ENCODE data around the gene IQGAP2.

IQGAP2 gene

DNA sequence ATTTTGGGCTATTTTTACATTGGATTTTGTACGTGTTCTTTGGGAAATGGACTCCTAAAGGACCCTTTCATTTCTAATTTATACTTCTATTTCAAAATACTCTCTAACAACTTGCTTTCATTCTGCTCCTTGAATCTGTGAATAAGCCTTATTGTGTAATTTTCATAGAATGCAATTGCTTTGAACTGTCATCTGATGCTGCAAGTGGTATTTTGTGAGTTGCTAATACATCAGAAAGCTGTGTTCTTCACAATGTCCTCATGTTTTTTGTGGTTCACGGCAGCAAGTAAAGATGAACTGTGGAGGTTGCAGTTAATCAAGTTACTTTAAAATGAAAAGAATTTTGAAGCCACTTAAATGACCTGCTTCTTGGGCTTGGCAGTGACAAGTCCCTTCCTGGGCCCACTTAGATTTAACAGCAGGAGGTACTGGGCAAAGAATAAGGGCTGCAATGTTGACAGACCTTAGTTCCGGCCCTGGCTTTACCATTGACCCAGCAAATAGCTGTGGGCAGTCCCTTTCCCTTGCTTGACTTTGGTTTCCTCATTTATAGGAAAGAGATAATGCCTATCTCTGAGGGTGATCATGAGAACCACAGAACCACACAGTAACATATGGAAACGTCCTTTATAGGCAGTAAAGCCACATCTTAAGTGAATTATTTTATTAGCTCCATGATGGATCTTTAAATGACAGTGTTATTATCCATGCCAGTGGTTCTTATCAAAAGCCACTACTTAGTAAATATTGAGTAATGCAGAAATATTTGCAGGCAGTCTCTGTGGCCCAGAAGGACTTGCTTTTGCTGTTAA is 54.8 kb downstream of the IQGAP2 start:
- DNase-seq, result no peak

DNA sequence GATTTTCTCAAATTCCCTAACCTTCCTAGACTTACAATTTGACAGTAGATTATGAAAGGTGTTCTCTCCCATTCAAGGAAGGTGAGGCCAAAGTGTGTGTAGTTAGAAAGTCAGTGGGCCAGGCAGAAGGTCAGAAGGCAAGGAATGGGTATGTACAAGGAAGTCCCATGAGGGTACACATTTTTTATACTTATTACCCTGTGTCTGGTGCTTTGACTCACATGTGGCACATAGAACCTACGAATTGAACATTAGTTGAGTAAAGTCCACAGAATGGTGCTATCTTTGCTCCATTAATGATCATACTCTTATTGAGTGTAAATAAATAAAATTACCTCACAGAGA is 55.4 kb downstream of the IQGAP2 start:
- DNase-seq, result no peak

DNA sequence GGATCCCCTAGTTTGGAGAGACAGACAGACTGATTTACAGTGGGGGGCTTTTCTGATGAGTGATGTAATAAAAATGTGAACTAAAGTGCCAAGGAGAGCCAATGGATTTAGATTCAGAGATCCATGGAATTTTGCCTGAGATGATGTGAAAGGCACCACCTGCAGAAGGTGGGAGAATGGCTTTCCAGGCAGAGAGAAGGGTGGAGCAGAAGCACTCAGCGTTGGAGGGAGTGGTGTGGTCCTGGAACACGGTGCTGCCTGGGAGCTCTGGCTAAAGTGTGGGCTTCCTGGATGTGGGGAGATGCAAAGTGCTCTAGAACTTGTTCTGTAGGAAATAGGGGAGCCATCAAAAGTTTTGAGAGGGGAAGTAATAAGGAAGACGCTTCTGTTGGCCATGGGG is 57.0 kb downstream of the IQGAP2 start:
- DNase-seq, result no peak

DNA sequence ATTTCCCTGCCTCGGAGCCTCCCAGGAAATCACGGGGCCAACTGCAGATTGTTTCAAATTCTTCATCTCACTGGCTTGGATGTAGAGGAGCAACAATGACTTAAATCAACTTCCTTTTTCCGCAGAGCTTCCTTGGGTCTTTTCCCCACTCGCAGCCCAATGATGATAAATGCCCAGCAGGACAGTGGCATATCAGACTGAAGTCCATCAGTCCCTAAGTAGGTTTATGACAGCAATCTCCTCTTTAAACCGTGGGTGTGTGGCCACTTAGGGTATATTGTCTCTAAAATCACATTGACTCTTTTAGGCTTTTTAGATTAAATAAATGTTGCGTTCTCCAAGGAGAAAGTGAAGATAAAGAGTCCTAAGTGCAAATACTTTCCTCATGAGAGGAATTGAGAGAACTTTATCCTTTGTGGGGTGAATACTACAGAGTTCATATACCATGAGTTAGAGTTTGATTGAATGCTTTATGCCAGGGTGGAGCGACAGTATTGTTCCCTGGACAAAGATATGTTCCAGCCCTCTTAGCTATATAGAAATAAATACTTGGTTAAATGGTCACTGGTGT is 59.1 kb downstream of the IQGAP2 start:
- DNase-seq, result no peak

DNA sequence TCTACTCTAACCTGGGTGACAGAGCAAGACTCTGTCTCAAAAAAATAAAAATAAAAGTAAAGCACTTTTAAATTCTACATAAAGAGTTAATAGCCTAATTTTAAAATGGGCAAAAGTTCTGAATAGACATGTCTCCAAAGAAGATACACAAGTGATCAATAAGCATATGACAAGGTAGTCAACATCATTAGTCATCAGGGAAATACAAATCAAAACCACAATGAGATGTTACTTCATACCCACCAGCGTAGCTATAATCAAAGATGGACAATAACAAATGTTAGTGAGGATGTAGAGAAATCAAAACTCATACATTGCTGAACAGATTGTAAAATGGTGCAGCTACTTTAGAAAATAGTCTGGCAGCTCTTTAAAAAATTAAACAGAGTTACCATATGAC is 64.1 kb downstream of the IQGAP2 start:
- DNase-seq, result no peak

DNA sequence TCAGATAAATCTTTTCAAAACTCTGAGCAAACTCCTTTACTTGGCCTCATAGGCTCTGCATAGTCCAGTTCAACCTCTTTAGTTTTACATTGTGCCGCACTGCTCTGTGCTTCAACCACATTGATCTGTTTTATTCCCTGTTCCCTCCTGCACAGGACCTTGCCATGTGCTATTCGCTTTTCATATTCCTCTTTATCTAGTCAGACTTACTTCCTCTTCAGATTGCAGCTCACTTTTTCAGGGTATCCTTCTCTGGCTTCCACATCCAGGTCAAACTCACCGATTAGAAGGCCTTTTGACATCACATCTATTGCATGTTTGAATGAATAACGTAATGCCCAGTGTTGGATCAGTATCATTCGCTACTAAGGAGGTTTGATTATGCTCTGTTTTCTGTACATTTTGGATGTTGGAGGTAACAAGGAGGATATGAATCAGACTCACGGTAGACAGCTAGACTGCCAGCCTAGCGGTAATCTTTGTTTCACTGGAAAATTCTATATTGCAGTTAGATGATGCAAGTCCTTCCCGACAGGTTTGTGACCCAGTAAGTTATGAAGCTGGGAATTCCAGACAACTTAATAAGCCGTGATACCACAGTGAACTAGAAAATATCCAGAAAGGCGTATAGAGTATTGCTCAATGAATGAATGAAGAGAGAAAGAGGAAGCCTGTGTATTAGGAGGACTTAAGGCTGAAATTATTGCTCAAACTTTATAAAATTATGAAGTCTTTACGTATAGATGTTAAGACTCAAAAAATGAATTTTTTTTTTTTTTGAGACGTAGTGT is 65.7 kb downstream of the IQGAP2 start:
- DNase-seq, result no peak

DNA sequence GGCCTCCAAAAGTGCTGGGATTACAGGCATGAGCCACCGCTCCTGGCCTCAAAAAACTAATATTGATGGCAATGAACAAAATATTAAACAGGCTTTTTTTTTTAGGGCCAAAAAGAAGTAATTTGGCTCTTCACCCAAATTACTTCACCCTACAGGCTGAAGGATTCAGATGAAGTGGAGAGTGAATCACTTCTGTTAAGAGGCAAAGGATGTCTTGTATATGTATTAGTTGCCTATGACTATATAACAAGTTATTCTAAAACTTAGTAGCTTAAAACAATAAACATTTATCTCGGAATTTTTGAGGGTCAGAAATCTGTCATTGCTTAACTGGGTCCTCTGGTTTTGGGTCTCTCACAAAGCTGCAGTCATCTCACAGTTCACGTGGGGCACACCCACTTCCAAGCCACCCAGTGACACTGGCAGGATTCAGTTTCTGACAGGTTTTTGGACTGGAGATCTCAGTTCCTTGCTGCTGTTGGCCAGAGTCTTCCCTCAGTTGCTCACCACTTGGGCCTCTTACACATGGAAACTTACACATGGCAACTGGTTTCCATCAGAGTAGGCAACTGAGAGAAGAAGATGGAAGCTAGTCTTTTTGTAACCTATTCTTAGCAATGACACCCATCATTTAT is 66.7 kb downstream of the IQGAP2 start:
- DNase-seq, result no peak

DNA sequence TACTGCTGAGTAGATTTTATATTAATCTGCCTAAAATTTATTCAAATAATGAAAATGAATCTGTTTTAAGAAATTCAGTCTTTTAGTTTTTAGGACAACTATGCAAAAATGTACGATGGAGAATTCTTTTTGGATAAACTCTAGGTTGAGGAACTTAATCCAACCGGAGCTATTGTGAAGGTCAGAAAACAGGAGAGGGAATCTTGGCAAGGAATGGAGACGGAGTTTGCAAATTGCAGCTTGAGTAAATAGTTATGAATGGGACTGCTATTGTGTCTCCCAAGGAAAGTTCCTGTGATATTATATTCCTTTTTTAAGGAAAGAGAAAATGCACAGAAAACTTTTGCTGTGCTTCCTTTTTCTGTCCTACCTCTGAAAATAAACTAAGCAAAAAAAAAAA is 67.9 kb downstream of the IQGAP2 start:
- no peak for DNase-seq

DNA sequence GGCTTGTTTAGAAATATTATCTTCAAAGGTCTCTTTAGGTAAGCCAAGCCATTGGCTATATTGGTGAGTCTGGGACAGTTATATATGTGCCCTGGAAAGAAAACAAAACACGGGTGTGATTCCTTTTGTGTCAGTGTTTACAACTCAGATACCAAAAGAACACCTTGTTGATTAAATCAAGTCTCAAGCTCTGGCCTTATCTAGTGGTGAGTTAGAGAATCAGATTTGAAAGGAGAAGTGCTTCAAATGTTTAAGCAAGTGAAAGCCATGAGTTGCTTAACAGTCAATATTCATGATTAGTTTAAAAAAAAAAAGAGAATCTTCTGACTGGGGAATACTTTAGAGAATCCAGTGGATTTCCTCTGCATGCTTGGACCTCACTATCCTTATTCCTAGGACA is 68.3 kb downstream of the IQGAP2 start:
- DNase-seq, result no peak

DNA sequence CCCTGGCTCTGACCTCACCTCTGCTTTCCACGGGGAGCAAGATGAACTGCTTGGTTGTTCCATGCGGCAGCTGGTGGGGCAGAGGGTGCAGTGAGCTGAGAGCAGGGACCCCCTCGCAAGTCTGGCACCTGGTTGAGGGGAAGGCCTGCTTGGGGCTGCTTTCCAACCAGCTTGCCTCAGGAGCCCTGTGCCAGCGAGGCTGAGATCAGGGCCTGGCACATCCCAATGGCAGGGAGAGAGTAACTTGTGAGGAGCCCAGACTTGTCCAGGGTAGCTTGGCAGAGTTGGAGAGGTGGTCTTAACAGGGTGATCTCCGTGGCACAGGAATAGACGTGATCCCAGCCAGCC is 68.9 kb downstream of the IQGAP2 start:
- DNase-seq, result no peak

DNA sequence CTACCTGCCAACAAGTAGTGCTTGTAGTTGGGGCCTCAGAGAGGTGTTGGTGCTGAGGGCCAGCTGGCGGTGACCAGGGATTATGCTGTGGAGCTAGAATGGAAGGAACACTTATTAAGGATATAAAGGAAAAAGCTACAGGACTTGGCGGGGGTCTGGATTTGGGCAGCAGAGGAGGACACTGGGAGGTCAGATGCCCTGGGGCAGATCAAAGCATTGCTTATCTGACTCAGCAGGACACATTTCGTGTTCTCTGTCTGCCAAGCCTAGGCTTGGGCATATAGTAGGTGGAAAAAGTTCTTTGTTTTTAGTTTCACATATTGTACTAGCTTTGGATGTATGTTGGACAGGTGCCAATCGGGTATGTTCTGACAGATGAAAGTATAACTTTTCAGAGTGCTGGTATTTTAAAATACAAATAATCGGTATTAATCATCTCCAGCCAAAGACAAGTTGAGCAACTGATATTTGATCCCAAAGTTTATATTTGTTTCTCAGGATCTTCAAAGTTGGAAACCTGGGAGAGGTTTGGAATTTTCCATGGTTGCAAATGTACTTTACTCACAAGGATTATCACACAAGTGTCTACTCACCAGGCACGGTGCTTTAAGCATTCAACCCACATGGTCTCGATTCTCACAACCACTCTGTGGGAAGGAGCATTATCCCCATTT is 69.4 kb downstream of the IQGAP2 start:
- no peak for DNase-seq

DNA sequence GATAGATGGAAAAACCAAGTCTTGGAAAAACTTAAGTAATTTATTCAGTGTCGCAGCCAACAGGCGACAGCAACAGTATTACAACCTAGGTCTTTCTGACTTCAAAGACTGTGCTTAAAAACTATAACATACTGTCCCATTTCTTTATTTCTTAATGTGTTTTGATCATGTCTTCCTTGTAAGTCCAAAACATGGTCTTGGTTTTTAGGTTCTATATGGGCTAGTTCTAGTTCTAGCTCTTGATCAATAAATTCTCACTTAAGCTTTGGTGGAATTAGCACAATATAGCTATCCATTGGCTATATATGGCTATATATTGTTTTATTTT is 69.9 kb downstream of the IQGAP2 start:
- no peak for DNase-seq

DNA sequence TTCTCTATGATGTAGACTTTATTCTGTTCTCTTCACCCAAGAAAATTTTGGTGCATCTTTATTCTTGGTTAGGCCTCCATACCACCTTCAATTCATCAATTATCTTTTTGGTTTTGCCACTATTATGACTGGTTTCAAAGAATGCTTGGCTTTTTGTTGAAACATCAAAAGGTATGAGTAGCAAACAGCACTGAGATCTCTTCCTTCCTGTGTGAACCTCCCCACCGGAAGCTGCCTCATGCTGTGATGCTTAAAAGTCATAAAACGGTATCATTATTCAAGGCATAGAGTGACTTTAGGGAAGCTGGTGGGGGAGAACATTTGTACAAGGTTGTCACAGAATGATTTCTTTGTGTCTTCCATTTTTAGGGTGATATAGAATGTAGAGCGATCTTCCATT is 70.6 kb downstream of the IQGAP2 start:
- DNase-seq, result no peak

DNA sequence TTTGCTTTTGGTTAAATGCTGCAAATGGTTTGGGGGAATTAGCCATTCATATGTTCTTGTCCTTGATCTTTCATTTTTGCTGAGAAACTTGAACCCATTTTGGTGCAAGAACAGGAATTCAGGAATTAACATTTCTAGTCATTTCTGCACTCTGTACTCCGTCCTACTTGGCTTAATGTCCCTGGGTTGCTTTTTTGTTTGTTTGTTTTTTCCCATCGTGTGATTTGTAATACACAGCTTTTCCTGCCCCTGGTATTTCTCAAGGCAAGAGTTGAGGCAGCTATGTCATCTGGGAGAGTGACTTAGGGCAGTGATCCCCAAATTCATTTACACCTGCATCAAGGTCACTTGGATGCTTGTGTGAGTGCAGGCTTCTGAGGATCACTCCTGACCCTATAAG is 71.3 kb downstream of the IQGAP2 start:
- no peak for DNase-seq

DNA sequence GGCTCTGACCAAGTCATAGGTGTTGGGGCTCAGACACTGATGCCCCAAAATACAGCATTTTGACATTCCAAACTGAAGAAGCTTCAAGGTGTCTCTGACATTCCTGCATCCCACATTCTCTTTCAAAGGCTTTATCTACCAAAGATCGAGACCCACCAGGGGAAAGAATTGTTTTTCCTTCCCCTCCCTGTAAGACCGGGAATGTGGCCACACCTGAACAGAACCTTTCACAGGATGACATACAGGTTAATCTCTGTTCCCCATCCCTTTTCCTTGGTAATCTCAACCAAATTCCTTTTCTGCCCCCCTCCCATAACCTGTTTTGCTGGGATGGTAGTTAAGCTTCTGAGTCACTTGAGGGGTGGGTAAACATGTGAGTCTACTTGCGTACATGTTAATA is 72.3 kb downstream of the IQGAP2 start:
- no peak for DNase-seq

DNA sequence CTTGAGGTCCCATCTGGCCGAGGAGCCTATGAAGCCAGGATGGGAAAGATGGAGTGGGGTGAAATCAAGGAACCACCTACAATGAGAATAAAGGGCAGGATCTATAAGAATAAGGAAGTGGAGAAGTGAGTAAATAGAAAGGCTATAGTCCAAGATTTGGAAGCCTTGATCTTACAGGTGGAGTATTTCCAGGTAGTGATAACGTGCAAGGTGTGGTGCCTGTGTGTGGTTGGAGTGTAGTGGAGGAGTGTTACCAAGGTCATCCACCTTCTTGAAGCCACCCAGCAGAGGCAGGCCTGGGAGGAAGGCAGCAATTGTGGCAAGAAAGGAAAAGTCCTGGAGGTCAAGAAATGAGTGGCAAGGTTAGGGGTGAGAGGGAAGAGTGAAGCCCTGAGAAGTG is 72.9 kb downstream of the IQGAP2 start:
- no peak for DNase-seq

DNA sequence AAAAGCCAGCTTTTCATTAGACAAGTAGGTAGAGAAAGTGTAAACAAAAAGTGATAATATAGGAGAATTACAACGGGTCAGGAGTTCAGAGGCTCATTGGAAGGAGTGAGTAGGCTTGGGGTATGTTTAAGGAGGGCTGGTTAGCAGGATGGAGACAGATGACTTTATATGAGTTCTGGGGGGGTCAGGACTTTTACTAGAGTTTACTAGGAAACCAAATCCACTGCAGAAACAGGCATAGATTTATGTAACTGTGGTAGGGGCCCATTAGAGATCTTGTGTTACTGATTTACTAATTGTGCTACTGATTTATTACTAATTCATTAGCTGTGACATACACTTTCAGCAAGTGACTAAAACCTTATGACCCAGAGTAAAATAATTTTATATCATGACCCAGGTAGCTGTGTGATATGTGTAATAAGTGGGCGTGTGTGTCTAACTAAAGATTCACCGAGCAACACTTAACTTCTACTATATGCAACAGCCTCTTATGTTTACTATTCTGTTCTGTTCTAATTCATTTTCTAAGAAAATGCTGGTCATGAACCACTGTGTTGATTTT is 73.5 kb downstream of the IQGAP2 start:
- DNase-seq, result no peak

DNA sequence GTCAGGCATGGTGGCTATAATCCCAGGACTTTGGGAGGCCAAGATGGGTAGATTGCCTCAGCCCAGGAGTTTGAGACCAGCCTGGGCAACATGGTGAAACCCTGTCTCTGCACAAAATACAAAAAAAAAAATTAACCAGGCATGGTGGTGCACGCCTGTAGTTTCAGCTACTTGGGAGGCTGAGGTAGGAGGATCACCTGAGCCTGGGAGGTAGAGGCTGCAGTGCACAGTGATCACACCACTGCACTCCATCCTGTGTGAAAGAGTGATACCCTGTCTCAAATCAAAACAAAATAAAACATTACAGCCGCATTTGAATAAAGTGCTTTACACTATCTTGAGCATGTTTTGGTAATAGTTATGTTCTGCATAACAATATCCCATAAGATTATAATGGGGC is 74.0 kb downstream of the IQGAP2 start:
- no peak for DNase-seq

DNA sequence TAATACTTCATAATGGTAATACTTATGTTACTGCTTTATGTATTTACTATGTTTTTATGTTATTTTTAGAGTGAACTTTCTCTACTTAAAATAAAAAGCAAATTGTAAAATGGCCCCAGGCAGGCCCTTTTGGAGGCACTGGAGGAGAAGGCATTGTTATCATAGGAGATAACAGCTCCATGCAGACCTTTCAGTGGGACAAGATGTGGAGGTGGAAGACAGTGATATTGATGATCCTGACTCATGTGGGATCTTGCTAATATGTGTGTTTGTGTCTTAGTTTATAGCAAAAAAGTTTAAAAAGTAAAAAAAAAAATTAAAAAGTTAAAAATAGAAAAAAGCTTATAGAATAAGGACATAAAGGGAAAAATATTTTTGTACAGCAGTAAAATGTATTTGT is 74.5 kb downstream of the IQGAP2 start:
- no peak for DNase-seq

DNA sequence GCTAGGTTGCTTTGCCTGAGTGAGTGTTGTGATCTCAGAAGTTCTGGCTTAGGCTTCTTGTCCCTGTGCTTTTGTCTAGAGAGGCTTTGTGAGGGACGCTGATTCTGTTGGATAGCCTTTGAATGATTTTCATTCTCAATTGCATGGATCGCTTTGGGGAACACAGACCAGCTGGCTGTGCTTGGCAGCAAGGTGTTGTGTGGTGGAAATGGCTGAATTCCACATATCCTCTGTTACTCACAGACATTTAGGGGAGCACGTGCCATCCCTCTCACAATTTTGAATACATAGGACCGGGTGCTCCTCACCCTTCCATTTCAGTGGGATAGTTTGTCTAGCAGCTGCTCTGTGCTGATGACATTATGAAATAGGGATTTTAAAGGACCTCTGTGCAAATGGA is 76.2 kb downstream of the IQGAP2 start:
- no peak for DNase-seq

DNA sequence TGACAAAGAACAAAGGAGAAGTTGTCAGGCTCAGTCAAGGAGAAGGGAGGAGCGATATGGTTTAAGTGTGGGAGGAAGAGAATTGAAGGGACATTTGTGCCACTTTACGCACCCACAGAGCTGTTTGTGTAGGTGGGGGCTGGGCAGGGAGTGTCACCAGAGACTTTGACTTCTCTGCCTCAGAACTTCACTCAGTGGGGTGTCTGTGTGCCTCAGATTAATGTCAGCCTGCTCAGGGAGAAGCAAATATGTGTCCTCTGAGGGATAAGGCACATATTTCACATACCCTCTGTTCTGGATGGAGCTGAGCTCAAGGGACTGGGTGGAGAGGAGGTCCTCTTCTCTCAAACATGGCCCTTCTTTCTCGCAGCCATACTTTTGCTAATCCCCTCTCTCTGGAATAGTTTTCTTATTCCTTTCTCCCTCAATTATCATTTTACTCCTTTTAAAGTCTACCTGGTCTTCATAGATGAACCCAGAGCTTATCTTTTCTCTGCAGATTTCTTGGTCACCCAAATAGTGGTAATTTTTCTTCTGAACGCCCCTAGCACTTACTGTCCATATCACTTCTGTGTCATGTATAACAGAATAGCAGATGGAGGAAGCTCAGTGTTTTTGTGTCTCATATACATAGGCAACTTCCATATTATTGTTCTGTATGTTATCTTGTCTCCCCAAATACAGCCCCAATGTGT is 77.0 kb downstream of the IQGAP2 start:
- DNase-seq, result no peak

DNA sequence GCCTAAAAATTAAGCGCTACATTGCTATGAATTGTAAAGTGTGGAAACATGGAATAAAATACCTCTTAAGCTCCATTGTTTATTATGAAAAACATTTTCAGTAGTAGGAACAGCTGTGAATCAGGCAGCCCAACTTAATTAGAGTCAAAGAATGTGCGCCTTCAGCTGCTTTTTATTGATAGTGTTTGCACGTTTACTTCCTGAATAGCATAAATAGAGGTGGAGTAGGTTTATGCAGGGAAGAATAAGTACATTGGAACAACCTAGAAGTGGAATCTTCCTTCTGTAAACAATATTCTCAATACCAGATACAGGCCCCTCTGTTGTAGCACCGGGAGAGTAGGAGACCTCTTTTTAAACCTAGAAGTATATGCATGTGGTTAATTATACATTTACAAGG is 79.9 kb downstream of the IQGAP2 start:
- DNase-seq, result no peak

DNA sequence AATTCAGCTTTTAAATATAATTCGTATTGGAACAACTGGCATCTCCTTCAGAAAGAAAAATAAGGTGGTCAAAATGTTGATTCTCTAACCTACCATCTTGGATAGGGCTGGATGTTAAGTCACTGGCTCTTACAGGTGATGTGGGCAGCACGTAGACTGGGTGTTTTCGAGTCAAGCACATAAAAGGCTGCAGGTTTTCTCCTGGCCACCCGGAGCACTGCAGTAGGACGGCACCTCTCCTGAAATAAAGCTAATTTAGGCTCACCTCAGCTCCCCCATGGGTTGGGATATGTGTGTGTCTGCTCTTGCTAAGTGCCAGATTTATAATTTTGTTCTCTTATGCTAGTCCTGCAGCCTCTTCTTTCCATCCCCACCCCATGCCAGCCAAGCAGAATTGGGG is 80.3 kb downstream of the IQGAP2 start:
- no peak for DNase-seq
